Measurements from ENCODE around the gene IL17RA.

The IL17RA gene

DNA sequence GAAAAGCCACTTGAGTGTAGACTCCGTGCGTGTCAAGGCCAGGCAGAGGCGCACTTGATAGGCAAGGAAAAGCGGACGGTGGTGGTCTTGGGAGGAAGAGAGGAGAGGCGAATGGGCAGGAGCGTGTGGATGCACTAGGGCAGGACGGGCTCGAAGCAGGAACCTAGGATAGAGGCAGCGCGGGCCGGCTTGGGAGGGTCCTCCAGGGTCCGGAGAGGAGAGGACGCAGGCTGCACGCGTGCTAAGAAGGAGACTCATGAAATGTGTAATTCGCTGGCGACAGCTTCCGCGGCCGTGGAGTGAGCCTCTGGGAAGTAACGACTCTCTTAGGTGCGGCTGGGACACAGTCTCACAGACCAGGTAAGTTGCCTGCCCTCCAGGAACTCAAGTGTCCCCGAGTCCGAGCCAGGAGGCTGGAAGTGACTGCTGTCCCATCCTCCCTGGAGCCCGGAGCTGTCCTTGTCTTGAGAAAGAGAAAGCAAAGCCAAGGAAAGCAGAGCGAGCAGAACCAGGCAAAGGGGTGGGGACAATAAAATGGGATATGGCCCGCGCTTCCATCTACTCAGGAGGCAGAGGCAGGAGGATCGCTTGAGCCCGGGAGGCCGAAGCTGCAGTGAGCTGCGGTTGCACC lies 874 bp upstream of the IL17RA start:
- no peak for DNase-seq

DNA sequence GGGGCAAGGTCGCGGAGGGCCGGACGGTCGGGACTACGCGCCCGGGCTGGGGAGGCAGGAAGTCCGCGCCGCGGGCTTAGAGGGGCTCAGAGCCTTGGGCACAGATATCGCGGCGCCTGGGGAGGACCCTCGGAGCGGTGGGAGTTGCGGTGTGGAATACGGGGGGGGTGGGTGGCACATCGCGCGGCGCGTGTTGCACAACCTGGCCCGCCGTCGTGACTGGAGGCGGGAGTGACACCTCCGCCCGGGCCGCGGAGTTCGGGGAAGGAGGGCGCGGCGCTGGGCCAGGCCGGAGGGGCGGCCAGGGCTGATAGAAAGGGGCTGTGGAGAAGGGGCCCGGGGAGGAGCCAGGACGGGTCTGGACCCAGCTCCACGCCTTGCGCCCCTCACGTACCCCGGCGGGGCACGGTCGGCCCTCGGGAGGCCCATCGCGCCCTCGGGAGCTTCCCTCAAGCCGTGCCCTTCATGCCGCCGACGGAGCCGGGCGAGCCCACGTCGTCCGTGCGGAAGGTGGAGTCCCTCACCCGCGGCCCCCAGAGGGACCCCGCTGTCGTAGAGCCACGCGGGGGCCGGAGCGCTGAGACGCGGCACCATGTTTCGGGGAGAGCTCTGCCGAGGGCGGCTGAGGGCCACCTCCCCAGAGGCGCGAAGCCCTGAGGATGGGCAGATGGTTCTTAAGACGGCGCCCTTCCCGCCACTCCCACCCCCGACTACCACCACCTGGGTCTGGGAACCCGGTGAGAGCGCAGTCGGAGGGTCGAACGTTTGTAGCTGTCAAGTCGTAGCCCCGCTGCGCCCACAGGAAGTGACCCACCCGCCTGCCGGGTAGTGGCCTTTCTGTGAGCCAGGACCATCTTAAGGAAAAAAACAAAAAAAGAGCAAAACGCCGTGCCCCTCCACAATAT lies 729 bp downstream of the IL17RA start:
- DNase-seq = peak; percentile 51

GRCh38 chr22:17086296-17086695 lies 1.5 kb downstream of the IL17RA start:
- peak; percentile 57 for DNase-seq

DNA sequence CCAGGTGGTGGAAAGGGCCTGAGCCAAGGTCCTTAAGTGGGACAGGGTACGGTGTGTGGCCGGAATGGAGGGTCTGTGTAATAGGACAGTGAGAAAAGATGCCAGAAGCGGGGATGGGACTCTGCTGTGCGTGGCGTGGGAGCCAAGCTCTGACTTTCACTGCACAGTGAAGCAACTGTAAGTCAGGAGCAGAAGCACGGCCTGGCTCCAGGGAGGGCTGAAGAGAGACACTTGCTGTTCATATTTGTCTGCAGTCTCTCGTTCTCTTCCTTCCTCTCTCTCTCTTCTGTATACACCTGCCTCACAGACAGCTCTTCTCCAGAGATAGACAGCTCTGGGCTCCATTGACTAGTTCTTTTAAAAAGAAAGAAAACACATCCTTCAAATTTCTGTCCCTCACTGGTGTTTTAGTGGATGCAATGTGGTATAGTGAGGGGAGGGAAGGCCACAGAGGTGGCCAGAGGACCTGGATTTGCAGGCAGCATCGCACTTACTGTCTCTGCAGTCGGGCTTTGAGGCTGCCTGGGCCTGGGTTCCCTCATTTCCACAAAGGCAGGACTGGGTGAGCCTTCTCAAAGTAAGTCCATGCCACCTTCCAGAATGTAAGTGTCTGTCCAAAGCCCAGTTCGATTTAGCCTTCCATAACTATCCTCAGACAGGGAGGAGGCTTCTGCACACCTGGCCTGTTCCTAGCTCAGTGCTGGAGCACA lies 2.1 kb downstream of the IL17RA start:
- DNase-seq = peak; percentile 42

- peak; percentile 61 for DNase-seq
Measured at GRCh38 chr22:17087498-17088131, 2.8 kb downstream of the IL17RA start.

DNA sequence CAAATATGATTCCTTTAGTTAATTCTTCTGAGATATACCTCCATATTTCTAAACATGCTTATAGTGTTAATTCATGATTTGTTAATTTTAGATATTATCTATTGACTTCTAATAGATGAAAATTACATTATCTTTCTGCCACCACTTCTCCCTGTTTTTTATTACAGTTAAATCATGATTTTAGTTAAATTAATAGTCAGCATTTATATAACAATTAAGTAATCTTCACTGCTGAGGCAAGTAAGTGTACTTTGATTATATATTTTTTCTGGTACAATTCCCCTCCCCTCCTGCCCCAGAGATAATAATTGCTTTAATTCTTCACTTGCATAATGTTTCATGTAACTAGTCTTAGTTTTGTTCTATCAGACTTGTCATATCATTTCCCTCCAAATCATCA lies 5.8 kb downstream of the IL17RA start:
- DNase-seq = no peak

DNA sequence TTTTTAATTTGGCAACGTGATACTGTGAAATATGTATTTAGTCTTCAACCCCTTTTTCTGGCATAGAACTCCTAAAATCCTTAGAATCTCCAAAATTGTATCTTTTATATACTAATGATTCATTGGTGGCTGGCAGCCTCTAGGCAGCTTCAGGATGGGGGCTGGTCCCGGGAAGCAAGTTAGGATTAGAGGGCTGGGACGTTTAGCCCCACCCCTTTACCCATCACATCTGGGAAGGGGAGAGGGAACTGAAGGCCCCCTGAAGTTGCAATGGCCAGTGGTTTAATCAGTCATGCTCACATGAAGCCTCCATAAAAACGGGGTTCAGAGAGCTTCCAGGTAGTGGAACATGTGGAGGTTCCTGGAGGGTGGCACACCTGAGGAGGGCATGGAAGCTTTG lies 7.1 kb downstream of the IL17RA start:
- no peak for DNase-seq

GRCh38 chr22:17093081-17093480 lies 8.3 kb downstream of the IL17RA start:
- DNase-seq = no peak

DNA sequence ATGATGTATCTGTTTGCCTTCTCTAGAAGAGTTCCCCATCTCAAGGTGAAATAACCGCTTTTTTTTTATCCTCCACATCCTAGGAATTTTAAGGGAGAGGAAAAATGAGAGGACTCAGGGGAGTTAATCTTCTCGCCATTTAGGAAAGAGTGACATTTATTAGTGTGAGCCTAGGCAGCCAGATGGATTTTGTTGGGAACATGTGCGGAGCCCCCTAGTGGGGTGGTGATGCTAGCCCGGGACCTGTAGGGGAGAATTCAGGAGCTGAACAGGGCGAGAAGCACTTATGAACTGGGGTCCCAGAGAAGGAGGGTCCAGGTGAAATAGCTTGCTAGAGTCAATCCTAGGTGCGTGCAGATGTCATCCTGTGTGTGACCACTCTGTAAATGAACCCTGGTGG lies 10.7 kb downstream of the IL17RA start:
- DNase-seq = no peak

DNA sequence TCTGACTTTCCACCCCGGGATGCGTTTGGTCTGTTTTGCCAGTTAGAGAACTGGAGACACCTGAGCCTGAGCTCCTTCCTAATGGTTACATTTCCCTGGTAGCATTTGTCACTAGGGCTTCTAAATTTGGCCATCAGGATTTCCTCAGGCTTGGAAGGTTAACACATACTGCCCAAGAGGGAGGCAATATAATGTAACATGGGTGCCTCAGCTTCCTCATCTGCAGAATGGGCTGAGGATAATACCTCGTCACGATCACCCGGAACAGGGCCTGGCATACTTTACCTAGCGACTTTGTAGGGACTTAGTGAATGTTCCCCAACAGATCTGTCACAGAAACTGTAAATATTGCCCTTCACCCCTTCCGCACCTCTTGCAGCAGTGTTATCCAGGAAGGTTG lies 11.3 kb downstream of the IL17RA start:
- DNase-seq = no peak

DNA sequence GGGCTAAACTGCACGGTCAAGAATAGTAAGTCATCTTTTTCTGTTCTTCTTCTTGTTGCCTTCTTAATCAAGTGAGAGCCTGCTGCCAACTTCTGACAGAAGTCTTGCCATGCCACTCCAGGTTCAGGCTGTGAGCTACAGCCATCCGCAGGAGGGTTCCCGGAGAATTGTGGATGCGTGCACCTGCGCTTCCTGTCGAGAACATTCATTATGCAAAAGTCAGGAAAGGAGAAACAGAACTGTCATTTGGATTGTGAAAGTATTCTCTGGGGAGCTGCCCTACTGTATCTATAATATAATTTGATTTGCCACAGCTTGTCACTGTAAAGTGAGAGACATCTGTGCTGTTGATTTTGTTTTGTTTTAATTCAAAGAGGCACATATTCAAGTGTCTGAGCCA lies 12.3 kb downstream of the IL17RA start:
- DNase-seq = no peak

GRCh38 chr22:17097701-17098100 lies 12.9 kb downstream of the IL17RA start:
- no peak for DNase-seq

- peak; percentile 85 for DNase-seq
Measured at GRCh38 chr22:17098379-17098819, 13.6 kb downstream of the IL17RA start.

DNA sequence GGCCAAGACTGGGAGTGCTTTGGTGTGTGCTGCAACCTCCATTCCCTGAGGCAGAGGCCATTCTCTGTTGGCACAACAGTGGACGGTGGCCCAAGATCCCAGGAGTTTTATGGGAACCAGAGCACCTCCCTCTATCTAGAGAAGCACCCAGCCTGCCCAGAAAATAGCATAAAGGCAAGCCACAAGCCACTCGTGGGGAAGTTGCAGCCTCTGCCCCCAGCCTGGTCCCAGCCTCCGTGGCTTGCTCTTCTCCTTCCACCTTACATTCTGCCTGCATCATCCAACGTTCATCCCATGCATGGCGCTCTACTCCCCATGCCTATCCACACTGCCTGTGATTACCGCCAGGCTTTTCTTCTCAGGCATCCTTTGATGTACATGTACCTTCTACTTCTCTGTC lies 15.8 kb downstream of the IL17RA start:
- DNase-seq = no peak

GRCh38 chr22:17101475-17102296 lies 16.9 kb downstream of the IL17RA start:
- DNase-seq = peak; percentile 89

GRCh38 chr22:17102297-17102667 lies 17.5 kb downstream of the IL17RA start:
- peak; percentile 84 for DNase-seq

DNA sequence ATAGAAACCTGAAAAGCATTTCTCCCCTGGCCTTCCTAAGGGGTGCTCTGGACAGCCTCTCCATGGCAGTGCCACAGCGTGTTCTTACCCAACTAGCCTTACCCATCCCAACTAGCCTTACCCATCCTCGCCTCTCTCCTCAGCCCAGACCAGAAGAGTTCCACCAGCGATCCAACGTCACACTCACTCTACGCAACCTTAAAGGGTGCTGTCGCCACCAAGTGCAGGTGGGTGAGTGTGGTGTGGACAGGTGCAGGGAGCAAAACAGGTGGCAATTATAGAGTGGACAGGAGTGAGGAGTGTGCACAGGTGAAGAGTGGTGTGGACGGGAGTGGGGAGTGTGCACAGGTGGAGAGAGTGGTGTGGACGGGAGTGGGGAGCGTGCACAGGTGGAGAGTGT lies 18.6 kb downstream of the IL17RA start:
- no peak for DNase-seq

GRCh38 chr22:17104336-17104935 lies 19.6 kb downstream of the IL17RA start:
- DNase-seq = no peak

GRCh38 chr22:17105143-17106129 lies 20.6 kb downstream of the IL17RA start:
- DNase-seq = no peak

DNA sequence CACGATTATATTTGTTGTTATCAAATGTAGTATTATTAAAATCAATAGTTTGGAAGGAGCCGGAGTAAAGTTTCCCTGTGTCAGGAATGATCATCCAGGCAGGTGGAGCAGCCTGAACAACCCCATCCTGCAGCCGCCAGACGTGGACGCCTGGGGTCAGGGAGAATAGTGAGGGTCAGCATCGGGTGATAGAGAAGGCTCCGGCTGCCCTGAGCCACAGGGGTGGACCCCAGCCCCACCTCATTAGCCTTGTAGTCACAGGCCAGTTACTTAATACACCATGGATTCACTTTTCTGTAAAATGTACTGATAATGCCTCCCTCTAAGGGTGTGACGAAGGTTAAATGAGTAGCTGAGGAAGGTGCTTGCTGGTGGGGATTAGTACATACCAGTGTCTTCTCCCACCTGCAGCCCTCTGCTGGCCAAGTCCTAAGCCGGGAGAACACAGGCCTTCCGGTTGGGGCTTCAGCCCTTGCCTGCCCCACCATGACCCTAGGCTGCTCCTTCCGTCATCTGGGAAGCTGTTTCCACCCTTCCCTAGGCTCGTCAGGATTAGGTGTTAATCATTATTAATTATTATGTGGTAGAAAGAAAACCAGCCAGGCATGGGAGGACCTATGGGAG lies 21.5 kb downstream of the IL17RA start:
- no peak for DNase-seq
